Left colon (tissue), 2 donors: ENCODE results near the gene TULP3. TPM values are rescaled to one million over a fixed set of nuclear protein-coding genes. Genes with fewer than 3 reads are reported as not detected.

Experiments
- ATAC-seq: fragments of 200-7000 bp; cut with Tn5 transposase; one replicate; pipeline ENCODE4 v1.9.1; 2020; ENCODE audit warnings: mild to moderate bottlenecking, moderate library complexity
- DNase-seq, 2 donors: peaks; one replicate each; pipeline ENCODE4 v3.0.0-alpha.2; 2020
- intact Hi-C, 2 donors: fragments of 100-400 bp; cut with DNase I in 1 of 2; cut with micrococcal nuclease in 1 of 2; formaldehyde crosslinking; loops; one replicate each; pipeline versions ENCODE4 v1.11.2 to v1.14.0; 2022; cut with DNase I, micrococcal nuclease
- total RNA-seq, 2 donors: library from RNA; stranded (reverse); fragmentation: NEBNext Ultra II Directional; extraction: Animal tissue kit (Norgen Biotek cat#: 25700); gene quantifications; one replicate each; pipeline ENCODE4 v1.2.1, GENCODE V29; 2021
- donor health status: DM: no; HTN: no; CAD: no.
- donor health status: DM: yes; HTN: yes; CAD: no.

Gene TULP3
- total RNA-seq, 2 donors from 2014 or later, result 7.5 to 9.9 TPM

GRCh38 chr12:2959505-2960389 lies 69.1 kb downstream of the TULP3 start:
- peak; percentile 50 for ATAC-seq
- DNase-seq, result peak; percentile 48 to 54
- intact Hi-C loops, result no loop called here

- ATAC-seq (no peak), DNase-seq (no peak)
- intact Hi-C loops, result no loop called here
These were observed 69.8 kb downstream of the TULP3 start for GRCh38 chr12:2960390-2960956.

- ATAC-seq, result no peak
- DNase-seq, result no peak
- intact Hi-C loops, result no loop called here
These were observed 70.4 kb downstream of the TULP3 start for GRCh38 chr12:2960996-2961616.

- ATAC-seq (no peak), DNase-seq (no peak)
- intact Hi-C loops, result no loop called here
These were observed 71.0 kb downstream of the TULP3 start for GRCh38 chr12:2961705-2962104.

- ATAC-seq (no peak), DNase-seq (no peak)
- intact Hi-C loops, result no loop called here
These were observed 72.6 kb downstream of the TULP3 start for GRCh38 chr12:2963154-2963759.

- no peak for DNase-seq
- ATAC-seq, result no peak
- intact Hi-C loops, result no loop called here
These were observed 73.1 kb downstream of the TULP3 start for GRCh38 chr12:2963760-2964292.

GRCh38 chr12:2967651-2968050 lies 77.0 kb downstream of the TULP3 start:
- ATAC-seq, result peak; percentile 98
- intact Hi-C loops, result no loop called here
- DNase-seq, result no peak

GRCh38 chr12:2970744-2971143 lies 80.1 kb downstream of the TULP3 start:
- intact Hi-C loops, result no loop called here
- ATAC-seq (no peak), DNase-seq (no peak)

- DNase-seq, result no peak
- intact Hi-C loops, result no loop called here
These were observed 82.9 kb downstream of the TULP3 start for GRCh38 chr12:2973566-2973965.

GRCh38 chr12:2974560-2974971 lies 83.9 kb downstream of the TULP3 start:
- intact Hi-C loops, result no loop called here
- ATAC-seq (no peak), DNase-seq (no peak)

More at GRCh38 chr12:2973566-2973965, 82.9 kb downstream of the TULP3 start:
- no peak for ATAC-seq

GRCh38 chr12:2976581-2976996 lies 85.9 kb downstream of the TULP3 start:
- ATAC-seq (no peak), DNase-seq (no peak)
- intact Hi-C loops, result no loop called here

- ATAC-seq, result no peak
- intact Hi-C loops, result no loop called here
- no peak for DNase-seq
These were observed 87.1 kb downstream of the TULP3 start for GRCh38 chr12:2977776-2978175.

GRCh38 chr12:2979806-2980205 lies 89.1 kb downstream of the TULP3 start:
- ATAC-seq (no peak), DNase-seq (no peak)
- intact Hi-C loops, result no loop called here

- intact Hi-C loops, result no loop called here
These were observed 89.9 kb downstream of the TULP3 start for GRCh38 chr12:2980630-2981029.

GRCh38 chr12:2982361-2982760 lies 91.7 kb downstream of the TULP3 start:
- intact Hi-C loops, result no loop called here
- no peak for ATAC-seq
- DNase-seq, result no peak

More at GRCh38 chr12:2980630-2981029, 89.9 kb downstream of the TULP3 start:
- no peak for DNase-seq
- ATAC-seq, result no peak

GRCh38 chr12:2984249-2984648 lies 93.6 kb downstream of the TULP3 start:
- ATAC-seq (no peak), DNase-seq (no peak)
- intact Hi-C loops, result no loop called here

GRCh38 chr12:2984698-2985097 lies 94.0 kb downstream of the TULP3 start:
- intact Hi-C loops, result no loop called here
- DNase-seq (no peak), ATAC-seq (no peak)

- intact Hi-C loops, result no loop called here
- no peak for ATAC-seq
- DNase-seq, result no peak
These were observed 96.2 kb downstream of the TULP3 start for GRCh38 chr12:2986876-2987275.

GRCh38 chr12:2988494-2988893 lies 97.8 kb downstream of the TULP3 start:
- ATAC-seq, result peak; percentile 33
- DNase-seq, result no peak
- intact Hi-C loops, result no loop called here
